NCI-H146 treated with DMSO at 0.1 percent for 48 hours (cell line): ENCODE measurements around the gene CIAO1.
A peak's percentile ranks its signal among the peaks of the same experiment; 100 is the strongest.
"Not testable (repeated sequence)": the region's sequence is repeated elsewhere in the genome, so short reads cannot be mapped to it uniquely, and the experiment has no call there.

Source experiments
- DNase-seq: peaks from one replicate; lab custom pipeline; 2025; ENCODE audit not compliant: unreplicated experiment; lab: John Stamatoyannopoulos, UW

The CIAO1 gene

GRCh38 chr2:96249654-96250053 lies 16.4 kb upstream of the CIAO1 start:
- no peak for DNase-seq

DNA sequence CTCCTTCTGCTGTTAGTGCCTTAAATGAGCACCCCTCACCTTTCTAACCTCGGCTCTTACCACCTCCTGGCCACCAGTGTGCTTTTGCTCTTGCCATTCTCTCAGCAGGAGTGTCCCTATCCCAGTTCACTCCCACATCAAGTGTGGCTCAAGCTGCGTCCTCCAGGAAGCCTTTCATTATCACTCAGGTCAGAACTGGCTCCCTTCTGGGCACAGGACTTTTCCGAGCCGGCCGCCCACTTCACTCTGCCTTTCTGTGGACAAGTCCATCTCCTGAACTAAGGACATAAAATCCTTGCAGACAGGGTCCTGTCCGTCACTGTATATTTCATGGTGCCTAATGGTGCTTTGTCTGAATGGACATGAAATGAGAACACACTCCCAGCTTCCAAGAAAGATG lies 15.8 kb upstream of the CIAO1 start:
- DNase-seq, result no peak

DNA sequence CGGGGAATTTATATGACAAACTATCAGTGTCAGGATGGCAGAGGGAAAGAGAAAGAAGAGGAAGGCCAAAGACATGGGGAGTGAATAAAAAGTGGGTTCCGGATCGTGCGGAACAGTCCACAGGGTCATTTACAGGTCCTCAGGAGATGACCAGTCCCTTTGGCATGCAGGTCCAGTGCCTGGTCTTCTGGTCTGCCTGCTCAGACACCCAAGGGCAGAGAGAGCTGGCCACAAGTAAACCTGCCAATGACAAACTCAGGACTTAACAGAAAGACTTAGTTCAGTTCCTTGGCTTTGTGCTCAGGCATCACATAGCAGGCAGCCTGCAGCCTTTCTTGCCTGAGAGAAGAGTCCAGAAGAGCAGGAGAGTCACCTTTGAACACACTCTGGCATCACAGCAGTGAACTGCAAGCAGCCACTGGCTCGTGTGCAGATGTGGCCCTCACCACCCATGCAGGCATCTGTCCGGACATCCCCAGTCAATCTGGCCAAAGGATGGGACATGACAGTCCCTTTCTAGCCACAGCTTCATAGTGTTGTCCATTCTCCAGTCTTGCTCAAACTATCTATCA lies 14.2 kb upstream of the CIAO1 start:
- DNase-seq, result no peak

- DNase-seq, result no peak
These were observed 13.5 kb upstream of the CIAO1 start for GRCh38 chr2:96252526-96252925.

DNA sequence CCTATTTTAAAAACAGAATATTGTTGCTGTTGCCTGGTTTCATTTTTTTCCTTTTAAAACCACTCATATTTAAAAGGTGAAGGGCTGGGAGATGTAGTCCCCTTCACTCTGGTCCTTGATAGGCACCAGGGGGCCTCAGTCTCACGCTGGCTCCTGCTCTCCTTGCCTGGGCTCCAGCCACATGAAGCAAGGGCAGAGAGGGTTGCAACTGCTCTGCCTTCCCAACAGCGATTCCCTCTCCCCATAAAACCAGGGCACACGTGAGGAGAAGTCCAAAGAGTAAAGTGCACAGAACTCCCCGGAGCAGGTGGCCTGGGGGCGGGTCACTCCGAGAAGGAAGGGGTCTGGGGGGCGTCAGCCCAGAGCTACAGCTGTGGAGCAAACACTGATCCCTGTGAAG lies 13.0 kb upstream of the CIAO1 start:
- no peak for DNase-seq

- DNase-seq, result no peak
These were observed 11.5 kb upstream of the CIAO1 start for GRCh38 chr2:96254571-96254970.

- no peak for DNase-seq
These were observed 9.4 kb upstream of the CIAO1 start for GRCh38 chr2:96256611-96257113.

DNA sequence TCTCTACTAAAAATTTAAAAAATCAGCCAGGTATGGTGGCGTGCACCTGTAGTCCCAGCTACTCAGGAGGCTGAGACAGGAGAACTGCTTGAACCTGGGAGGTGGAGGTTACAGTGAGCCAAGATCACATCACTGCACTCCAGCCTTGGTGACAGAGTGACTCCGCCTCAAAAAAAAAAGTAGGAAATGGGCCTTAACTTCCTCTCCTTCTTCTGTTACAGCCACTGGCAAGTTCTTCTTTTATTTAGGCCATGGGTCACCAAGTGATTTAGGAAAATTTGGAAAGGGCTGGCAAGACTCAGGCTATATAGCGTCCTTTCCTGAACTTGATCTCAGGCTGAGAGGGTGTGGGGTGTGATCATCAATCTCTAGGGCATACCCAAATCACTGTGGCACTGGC lies 8.3 kb upstream of the CIAO1 start:
- DNase-seq, result not testable (repeated sequence)

- no peak for DNase-seq
These were observed 7.6 kb upstream of the CIAO1 start for GRCh38 chr2:96258166-96259022.

- no peak for DNase-seq
These were observed 6.5 kb upstream of the CIAO1 start for GRCh38 chr2:96259497-96259921.

- no peak for DNase-seq
These were observed 5.4 kb upstream of the CIAO1 start for GRCh38 chr2:96260387-96261260.

- no peak for DNase-seq
These were observed 4.6 kb upstream of the CIAO1 start for GRCh38 chr2:96261328-96262003.

DNA sequence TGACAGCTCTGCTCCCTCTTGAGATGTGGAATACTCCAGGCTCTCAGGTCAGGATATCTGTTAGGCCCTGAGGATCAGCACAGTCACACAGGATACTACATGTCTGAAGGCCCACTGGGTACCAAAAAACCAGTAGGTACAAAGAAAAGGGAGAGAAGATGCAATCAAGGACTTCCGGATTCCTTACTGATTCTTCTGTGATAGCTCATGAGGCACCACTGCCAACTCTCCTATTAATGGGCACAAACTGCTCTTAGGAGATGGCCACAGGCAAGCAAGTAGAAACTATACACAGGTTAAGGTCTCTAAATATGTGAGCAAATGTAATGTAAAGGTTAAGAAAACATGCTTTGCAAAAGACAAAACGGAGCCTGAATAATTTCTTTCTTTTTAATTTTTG lies 3.7 kb upstream of the CIAO1 start:
- no peak for DNase-seq

DNA sequence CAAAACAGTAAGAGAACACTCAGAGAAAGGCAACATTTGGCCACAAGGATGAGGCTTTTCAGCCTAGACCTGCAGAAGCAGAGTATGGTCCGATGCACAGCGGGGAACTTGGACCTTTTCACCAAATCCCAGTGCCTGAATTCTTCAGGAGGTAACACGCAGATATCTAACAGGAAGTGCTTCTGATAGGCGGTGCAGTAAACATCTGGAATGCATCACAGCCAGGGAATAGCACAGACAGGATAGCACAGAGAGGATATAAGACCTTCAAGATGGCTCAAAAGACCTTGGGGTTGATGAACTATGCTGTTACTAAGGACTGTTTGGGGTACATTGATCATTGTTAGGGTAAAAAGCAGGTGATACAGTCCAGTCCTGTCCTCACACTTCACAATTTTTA lies 1.9 kb upstream of the CIAO1 start:
- DNase-seq, result no peak

DNA sequence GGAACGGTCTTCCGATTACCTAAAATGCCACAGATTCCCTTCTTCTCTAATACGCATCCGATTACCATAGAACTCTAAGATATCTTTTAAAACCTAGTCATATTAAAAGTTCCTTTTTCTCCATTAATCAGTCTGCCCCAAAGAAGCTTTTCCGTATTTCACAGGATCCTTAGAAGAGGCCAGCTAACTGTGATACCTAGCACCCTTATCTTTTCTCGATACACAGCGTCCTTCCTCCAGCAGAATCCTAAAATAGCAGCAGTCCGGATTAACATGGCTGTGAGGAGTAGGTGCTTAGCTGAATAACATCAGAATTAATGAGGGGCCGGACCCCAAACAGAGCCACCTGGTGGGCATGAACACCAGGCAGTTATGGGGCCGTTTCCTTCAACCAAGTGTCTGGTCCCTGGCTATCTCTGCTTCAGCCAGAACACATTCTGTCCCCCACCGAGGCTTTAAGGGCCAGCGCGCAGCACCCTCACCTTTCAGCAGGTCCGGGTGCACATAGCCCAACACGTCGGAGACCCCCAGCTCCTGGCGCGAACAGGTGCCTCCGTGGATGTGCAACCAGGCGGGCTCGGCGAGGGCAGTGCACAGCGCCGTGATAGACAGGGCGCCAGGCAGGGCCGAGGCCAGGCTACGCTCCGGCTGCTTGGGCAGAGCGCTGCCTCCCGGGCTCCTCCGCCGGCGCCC lies 1.2 kb upstream of the CIAO1 start:
- DNase-seq, result peak; percentile 23

DNA sequence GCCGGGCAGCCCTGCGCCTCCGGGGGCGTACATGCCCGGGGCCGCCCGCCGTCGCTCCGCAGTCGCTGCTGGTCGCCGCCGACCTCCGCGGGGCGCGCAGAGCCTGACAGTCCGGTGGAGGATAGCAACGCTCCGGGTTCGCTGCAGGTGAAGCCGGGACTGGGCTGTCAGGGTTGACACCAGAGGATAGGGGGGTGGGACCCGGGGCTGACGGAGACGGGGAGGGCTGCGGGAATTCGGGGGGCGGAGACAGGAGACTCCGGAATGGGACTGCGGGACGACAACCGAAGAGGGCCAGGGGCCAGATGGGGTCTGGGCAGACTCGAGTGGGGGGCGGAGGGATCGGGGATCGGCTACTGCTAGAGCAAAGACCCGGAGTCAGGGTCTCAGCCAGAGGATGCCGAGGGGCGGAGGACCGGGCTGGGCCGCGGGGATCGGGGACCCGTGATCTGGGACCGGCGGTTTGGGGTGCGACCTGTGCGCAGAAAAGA lies 631 bp upstream of the CIAO1 start:
- DNase-seq, result peak; percentile 1

- DNase-seq, result peak; percentile 2
These were observed 1.3 kb downstream of the CIAO1 start for GRCh38 chr2:96267159-96267971.

GRCh38 chr2:96271995-96272394 lies 6.0 kb downstream of the CIAO1 start:
- no peak for DNase-seq

- DNase-seq, result no peak
These were observed 7.7 kb downstream of the CIAO1 start for GRCh38 chr2:96273763-96274162.
